DMS114 treated with DMSO at 0.1 percent for 48 hours (cell line): Measurements from ENCODE around the gene PHC1.
A peak's percentile ranks its signal among the peaks of the same experiment; 100 is the strongest.
"Not testable (repeated sequence)": the region's sequence is repeated elsewhere in the genome, so short reads cannot be mapped to it uniquely, and the experiment has no call there.

Experiments used
- DNase-seq: peaks from one replicate; lab custom pipeline; 2025; ENCODE audit not compliant: unreplicated experiment; lab: John Stamatoyannopoulos, UW

The PHC1 gene

DNA sequence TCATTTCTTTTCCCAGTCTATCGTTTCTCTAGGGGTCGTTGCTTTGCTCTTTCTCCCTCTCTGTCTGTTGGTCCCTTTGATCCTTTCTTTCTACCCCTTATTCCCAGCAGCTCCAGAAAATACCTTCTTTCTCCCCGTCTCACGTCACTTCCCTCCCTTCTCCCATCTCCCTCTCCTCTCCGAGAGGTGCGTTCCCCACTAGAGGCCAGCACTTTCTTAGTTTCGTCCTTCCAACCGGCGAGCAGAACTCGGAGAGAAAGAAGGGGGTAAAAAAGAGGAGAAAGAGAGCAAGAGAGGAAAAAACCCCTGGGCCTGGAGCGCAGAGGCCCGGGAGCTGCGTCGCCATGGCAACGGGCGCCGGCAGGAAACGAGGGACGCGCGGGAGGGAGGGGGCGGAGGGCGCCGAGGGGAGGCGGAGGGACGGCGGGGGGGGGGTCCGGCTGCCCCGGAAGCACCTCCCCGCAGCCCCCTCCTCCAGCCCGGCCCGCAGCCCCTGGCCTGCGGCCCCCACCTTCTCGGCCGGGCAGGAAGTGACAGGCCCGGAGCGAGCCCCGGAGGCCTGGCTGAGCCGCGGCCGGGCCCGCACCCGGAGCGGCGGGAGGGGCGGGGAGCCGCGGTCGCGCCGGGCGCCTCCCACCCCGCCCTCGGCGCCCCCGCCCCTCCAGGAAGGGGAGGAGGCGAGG is at the start of gene PHC1:
TSS of gene PHC1 (plus strand) at position 477 of the 683 bp plus-strand sequence. CDS start 3,169 bp downstream, outside the sequence.
- DNase-seq: peak; percentile 82

- DNase-seq: no peak
These were observed 47.9 kb upstream of the PHC1 start for GRCh38 chr12:8866429-8866828.

DNA sequence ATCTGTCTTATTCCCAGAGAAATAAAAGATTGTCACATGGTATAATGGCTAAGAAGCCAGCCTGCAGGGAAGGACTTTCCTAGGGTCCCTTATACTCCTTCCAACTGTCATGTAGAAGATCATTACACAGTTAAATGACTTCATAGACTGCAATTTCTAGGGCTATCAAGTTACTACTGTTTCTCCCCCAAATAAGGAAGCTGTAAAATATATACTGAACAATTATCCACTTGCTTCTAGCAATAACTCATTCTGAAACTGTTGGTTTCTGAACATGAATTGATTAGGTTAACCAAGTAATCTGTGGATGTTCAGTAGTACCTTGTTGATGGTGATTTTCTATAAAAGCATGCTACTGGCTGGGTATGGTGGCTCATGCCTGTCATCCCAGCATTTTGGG is 47.3 kb upstream of the PHC1 start:
- no peak for DNase-seq

- DNase-seq: no peak
These were observed 46.5 kb upstream of the PHC1 start for GRCh38 chr12:8867786-8868185.

DNA sequence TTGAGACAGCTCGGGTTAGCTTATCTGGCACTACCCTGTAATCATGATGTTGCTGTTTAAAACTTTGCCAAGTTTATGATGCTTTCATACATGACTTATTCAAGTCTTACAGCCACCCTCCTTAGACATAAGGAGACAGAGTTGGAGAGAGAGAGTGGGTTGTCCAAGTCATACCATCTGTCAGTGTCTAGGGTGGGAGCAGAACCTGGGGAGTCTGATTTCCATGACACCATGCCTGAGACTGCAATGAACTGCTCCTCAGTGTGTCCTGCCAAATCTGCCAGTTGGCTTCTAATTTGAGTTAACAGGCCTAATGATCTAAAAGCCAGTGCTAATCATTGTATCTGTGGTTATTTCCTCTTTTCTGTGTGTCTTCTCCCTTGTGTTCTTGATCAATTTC is 43.7 kb upstream of the PHC1 start:
- DNase-seq: no peak

DNA sequence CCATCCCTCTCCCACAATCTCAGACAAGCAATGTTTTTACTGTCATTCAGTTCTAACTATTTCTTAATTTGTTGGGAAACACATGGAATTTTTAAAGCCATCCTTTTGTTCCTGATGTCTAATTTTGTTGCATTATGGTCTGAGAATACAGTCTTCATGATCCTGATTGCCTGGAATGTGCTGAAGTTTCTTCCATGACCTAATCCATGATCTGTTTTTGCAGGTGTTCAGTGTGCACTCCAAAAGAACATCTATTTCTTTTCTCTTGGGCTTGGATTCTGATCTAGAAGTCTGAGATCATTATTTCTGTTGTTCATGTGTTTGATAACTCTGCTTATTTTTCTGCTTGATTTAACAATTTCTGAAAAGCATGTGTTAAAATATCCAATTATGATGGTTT is 43.2 kb upstream of the PHC1 start:
- DNase-seq: no peak

- no peak for DNase-seq
These were observed 37.4 kb upstream of the PHC1 start for GRCh38 chr12:8876887-8877286.

- DNase-seq: no peak
These were observed 27.6 kb upstream of the PHC1 start for GRCh38 chr12:8886502-8887284.

DNA sequence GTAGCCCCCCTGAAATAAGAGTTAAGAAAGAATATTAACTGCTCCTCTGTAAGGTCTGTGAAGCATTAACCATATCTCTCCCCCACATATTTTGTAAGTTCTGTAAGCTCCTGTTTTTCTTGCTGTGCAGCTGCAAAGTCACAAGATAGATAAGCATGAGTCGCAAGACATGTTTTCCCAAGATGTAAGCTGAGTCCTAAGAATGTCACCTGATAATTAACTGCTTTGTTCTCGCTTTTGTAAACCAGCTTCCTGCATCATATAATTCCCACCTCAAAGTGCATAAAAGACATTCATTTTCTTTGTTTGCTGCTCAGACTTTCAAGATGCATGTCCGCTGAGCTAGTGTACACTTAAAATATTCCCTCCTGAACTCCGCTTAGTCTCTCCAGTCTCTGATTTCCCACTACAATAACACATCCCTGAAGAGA is 27.0 kb upstream of the PHC1 start:
- no peak for DNase-seq

- DNase-seq: peak; percentile 76
These were observed 23.8 kb upstream of the PHC1 start for GRCh38 chr12:8890313-8891085.

- no peak for DNase-seq
These were observed 22.3 kb upstream of the PHC1 start for GRCh38 chr12:8891976-8892375.

- DNase-seq: no peak
These were observed 19.9 kb upstream of the PHC1 start for GRCh38 chr12:8894378-8894777.

DNA sequence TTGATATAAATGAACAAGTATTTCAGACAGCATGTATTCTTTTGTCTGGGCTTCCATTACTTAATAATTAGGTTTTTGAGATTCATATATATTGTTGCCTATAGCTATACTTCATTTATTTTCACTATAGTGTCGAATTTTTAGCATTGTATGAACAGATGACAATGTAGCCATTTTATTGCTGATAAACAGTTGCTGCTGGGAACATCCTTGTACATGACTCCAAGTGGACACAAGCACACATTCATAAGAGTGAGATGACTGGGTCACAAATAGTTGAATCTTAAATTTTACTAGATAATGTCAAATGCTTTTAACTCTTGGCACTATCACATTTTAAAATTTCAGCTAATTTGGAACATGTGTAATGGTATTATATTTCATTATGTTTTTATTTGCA is 19.3 kb upstream of the PHC1 start:
- DNase-seq: no peak

GRCh38 chr12:8897081-8897480 is 17.2 kb upstream of the PHC1 start:
- DNase-seq: no peak

GRCh38 chr12:8899830-8900229 is 14.5 kb upstream of the PHC1 start:
- no peak for DNase-seq

GRCh38 chr12:8902703-8903102 is 11.6 kb upstream of the PHC1 start:
- DNase-seq: not testable (repeated sequence)

DNA sequence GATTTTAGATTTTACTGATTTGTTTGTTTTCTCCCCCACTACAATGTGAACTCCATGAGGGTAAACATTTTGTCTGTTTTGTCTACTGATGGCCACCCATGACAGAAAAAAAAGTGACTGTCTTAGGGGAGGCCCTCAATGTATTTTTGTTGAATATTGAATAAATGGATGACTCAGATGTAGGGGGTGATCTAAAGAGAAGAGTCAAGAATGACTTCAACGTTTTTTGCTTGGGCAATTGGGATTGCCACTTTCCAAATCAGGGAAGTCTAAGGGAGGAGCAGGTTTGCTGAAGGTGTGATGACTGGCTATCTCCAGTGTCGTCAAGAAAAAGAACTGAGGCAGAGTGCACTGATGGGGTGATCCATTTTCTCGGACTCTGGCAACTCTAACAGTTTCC is 10.7 kb upstream of the PHC1 start:
- no peak for DNase-seq

GRCh38 chr12:8904665-8905064 is 9.6 kb upstream of the PHC1 start:
- no peak for DNase-seq

- no peak for DNase-seq
These were observed 8.8 kb upstream of the PHC1 start for GRCh38 chr12:8905546-8905945.

GRCh38 chr12:8906266-8907180 is 7.8 kb upstream of the PHC1 start:
- no peak for DNase-seq

- DNase-seq: no peak
These were observed 6.8 kb upstream of the PHC1 start for GRCh38 chr12:8907513-8907912.
